GM19467 (cell line): ENCODE results near the gene VCY.
"Not testable (repeated sequence)": the region's sequence is repeated elsewhere in the genome, so short reads cannot be mapped to it uniquely, and the experiment has no call there.

Experiments
- ATAC-seq: cut with Tn5 transposase; IDR thresholded peaks from one replicate; pipeline ENCODE4 v1.9.1; 2021; ENCODE audit warnings: mild to moderate bottlenecking, moderate library complexity; ENCODE audit not compliant: unreplicated experiment

Gene VCY

DNA sequence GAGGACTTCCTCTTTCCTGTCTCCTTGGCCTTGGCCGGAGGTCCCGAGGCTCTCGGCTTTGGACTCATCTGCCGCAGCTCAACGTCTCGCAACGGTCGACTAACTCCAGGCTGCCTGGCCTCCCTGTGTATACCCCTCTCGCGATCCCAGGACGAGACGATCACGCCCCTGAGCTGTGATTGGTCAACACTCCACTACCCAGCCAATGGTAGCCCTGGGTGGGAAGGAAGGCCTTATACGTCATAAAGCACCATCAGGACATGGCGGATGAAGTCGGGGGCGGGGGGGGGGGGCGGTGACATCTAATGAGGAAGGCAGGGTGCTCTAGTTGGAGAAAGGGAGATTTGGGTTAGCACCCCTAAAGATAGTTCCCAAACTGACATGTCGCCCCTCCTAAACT is at the start of gene VCY:
VCY (minus strand) TSS at position 101 of the 400 bp plus-strand sequence; CDS start at position 68, 33 bp downstream.
- not testable (repeated sequence) for ATAC-seq

DNA sequence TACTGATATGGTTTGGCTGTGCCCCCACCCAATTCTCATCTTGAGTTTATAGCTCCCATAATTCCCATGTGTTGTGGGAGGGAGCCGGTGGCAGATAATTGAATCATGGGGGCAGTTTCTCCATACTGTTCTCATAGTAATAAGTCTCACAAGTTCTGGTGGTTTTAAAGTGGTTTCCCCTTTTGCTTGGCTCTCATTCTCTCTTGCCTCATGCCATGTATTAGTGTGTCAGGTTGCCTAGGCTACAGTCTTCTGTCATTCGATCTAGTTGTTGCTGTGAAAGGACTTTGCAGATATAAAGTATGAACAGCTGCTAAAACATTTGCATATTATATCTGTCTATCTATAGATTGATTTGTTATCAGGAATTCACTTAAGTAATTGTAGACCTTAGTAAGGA is 44.1 kb upstream of the VCY start:
- ATAC-seq = not testable (repeated sequence)

DNA sequence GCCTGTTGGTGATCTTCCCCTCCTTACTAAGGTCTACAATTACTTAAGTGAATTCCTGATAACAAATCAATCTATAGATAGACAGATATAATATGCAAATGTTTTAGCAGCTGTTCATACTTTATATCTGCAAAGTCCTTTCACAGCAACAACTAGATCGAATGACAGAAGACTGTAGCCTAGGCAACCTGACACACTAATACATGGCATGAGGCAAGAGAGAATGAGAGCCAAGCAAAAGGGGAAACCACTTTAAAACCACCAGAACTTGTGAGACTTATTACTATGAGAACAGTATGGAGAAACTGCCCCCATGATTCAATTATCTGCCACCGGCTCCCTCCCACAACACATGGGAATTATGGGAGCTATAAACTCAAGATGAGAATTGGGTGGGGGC is 25.6 kb upstream of the VCY start:
- ATAC-seq = not testable (repeated sequence)

DNA sequence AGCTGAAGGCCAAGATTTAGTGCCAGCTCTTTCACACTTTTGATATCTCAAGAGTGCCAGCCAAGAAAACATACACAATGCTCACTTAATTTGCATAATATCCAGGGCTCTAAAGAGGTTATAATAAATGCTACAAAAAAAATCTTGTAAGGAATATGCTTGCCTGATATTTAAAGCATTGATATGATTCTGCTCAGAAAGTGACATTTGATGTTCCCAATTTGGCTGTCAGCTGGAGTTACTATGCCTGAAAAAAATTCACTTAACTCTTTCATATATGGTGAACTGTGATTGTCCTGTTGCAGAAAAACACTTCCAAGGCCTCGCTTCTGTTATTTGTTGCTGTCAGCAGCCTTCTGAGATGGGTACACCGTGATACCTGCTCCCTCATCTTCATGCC is 43.9 kb downstream of the VCY start:
- not testable (repeated sequence) for ATAC-seq
